Right lung (tissue), 5 donors: ENCODE measurements around the gene HIPK2. TPM values are rescaled to one million over a fixed set of nuclear protein-coding genes. Genes with fewer than 3 reads are reported as not detected.
A peak's percentile ranks its signal among the peaks of the same experiment; 100 is the strongest.
"Not testable (repeated sequence)": the region's sequence is repeated elsewhere in the genome, so short reads cannot be mapped to it uniquely, and the experiment has no call there.

Experiments used
- DNase-seq, 2 donors: peaks; one replicate each; pipeline ENCODE4 v3.0.0-alpha.2; 2013
- polyA plus RNA-seq, 5 donors: library from polyadenylated mRNA; unstranded; fragments of 120-200 nt; gene quantifications; one replicate each; pipeline versions ENCODE4 v1.2.1 to v1.2.3, GENCODE V29; 2013; ENCODE audit warnings: inconsistent platforms in 1 of 5, low replicate concordance in 1 of 5; ENCODE audit not compliant: insufficient read length in 5 of 5, insufficient read depth in 1 of 5

HIPK2 gene
- polyA plus RNA-seq, 5 donors: 17.6 to 30.1 (median 24.5) TPM

- DNase-seq: no peak
Measured at GRCh38 chr7:139571651-139572050, 206.1 kb downstream of the HIPK2 start.

GRCh38 chr7:139571190-139571589 is 206.6 kb downstream of the HIPK2 start:
- DNase-seq: no peak

- no peak for DNase-seq
Measured at GRCh38 chr7:139570626-139571025, 207.2 kb downstream of the HIPK2 start.

- DNase-seq: peak; percentile 7 to 18
Measured at GRCh38 chr7:139570119-139570518, 207.7 kb downstream of the HIPK2 start.

- no peak for DNase-seq
Measured at GRCh38 chr7:139568813-139569490, 208.8 kb downstream of the HIPK2 start.

GRCh38 chr7:139568346-139568675 is 209.5 kb downstream of the HIPK2 start:
- no peak for DNase-seq

- DNase-seq: no peak
Measured at GRCh38 chr7:139567647-139568345, 210.0 kb downstream of the HIPK2 start.

GRCh38 chr7:139566736-139567646 is 210.8 kb downstream of the HIPK2 start:
- no peak for DNase-seq

- no peak for DNase-seq
Measured at GRCh38 chr7:139566075-139566474, 211.7 kb downstream of the HIPK2 start.

GRCh38 chr7:139563856-139564255 is 213.9 kb downstream of the HIPK2 start:
- DNase-seq: no peak

GRCh38 chr7:139562961-139563565 is 214.7 kb downstream of the HIPK2 start:
- DNase-seq: no peak

- DNase-seq: no peak
Measured at GRCh38 chr7:139562491-139562890, 215.3 kb downstream of the HIPK2 start.

- no peak for DNase-seq
Measured at GRCh38 chr7:139560678-139561077, 217.1 kb downstream of the HIPK2 start.

GRCh38 chr7:139560199-139560598 is 217.6 kb downstream of the HIPK2 start:
- no peak for DNase-seq

- no peak for DNase-seq
Measured at GRCh38 chr7:139559364-139560105, 218.3 kb downstream of the HIPK2 start.

GRCh38 chr7:139557857-139558581 is 219.8 kb downstream of the HIPK2 start:
- DNase-seq: no peak

GRCh38 chr7:139553991-139554700 is 223.7 kb downstream of the HIPK2 start:
- not testable (repeated sequence) for DNase-seq

GRCh38 chr7:139548302-139549028 is 229.3 kb downstream of the HIPK2 start:
- DNase-seq: no peak

GRCh38 chr7:139544645-139545044 is 233.2 kb downstream of the HIPK2 start:
- DNase-seq: no peak
